ENCODE data around the gene NR2C2.

NR2C2 gene

DNA sequence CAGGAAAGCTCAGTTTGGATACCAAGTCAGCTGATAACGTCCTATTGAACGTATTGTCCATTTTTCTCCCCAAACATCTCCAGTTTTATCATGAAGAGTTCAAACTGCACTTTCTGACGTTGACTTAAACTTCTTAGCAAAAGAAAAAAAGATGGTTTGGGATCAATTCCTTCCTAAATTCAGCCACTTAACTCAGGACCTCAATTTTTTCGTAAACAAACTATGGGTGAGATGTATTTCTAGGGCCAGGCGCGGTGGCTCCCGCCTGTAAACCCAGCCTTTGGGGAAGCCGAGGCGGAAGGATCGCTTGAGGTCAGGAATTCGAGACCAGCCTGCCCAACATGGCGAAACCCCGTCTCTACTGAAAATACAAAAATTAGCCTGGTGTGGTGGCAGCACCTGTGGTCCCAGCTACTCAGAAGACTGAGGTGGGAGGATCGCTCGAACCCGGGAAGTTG, 118.2 kb downstream of the NR2C2 start:
- no peak for DNase-seq

DNA sequence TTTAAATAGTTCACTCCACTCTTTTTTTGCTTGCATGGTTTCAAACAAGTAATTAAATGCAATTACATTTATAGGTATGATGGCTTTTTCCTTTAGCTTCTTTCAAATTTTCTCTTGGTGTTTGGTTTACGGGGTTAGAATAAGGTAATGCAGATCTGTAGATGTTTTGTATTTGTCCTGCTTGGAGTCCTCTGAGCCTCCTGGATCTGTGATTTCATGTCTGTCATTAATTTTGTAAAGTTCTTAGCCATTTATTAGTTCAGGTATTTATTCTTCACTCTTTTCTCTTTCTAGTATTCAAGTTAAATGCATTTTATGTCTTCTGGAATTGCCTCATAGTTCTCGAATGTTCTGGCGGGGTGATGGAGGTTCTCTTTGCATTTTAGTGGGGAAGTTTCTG, 119.1 kb downstream of the NR2C2 start:
- no peak for DNase-seq

DNA sequence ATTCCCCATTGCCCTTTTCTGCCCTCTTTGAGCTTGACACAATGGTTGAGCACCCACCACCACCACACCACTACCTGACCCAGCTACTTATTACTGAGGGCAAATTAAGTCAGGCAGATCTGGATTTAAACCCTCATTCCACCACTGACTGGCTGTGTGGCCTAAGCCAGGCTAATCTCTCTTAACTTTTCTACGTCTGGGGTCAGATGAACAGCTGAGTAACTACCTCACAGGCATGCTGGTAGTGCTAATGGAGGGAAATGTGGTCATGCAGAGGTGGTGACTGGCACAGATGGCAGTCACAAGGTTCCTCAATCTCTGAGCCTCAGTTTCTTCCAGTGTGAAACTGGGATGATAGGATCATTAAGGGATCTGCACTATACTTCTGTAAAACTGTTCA, 122.1 kb downstream of the NR2C2 start:
- DNase-seq = no peak

DNA sequence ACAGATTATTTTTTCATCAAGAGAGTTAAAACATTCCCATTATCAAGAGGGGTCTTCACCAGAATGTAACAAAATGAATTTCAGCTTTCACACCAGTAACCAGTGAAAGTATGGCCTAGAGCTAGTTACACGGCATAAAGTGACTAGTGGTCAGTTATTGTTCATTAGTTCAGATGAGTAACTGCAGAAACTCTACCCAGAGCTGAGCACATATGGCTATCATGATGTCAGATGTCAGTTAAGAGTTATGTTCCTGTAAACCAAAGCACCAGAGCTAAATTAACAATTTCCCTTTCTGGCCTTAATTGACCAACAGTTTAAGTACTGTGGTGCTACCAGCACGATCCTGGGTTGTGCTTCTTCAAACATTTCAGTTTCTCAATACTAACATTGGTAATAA, 124.3 kb downstream of the NR2C2 start:
- DNase-seq = no peak

DNA sequence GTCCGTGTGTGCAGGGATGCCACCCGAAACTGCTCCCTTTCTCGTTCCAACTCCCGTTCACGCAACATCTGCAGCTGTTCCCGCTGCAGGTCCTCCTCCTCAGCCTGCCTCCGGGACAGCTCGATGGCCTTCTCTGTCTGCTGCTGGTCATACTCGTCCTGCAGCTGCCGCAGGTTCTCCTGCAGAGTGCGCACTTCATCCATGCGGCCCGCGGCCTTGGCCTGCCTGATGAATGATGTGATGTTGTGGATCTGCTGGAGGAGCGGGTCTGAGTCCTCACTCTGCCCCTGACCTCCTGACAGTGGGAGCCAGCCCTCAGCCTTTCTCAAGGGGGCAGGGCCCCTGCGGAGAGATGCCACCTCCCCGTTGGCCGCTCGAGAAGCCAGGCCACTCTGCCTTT, 127.1 kb downstream of the NR2C2 start:
- no peak for DNase-seq

DNA sequence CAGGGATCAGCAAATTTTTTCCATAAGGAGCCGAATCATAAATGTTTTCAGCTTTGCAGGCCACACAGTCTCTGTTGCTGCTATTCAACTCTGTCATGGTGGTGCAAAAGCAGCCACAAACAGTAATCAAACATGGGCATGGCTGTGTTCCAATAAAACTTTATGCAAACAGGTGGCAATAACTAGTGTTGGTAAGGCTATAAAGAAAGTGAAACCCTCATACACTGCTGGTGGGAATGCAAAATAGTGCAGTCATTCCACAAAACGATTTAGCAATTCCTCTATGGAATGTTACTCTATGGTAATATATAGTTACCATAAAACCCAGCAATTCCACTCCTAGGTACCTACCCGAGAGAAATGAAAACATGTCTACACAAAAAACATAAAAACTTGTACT, 131.7 kb downstream of the NR2C2 start:
- DNase-seq = no peak

DNA sequence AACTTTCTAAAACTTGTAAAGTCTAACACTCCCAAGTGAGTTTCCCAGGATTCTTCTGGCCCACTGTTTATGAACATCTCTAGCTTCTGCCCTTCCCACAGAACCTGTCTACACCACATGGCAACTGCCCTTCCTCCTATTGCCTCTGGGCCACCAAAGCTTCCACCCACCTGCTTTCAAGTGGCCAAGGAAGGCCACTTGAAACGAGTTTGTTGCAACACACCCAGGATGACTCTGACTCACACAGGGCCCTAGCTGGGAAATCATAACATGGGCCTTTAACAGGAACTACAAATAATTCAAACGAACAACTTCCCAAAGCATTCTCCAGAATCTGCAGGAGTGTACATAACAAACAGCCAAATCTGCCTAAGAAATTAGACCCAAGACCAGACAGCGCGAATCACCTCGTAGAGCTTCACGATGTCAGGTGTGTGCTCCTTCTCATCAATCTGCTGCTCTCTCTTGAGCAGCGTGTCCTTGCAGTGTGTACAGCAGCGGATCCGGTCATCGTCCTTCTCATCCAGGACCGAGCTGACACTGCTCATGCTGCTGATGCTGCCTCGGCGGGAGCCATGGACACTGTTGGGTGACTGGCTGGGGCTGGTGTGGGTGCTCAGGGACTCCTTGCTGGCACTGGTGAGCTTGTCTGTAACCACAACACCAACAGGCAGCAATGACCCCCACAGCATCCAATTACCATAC, 134.7 kb downstream of the NR2C2 start:
- no peak for DNase-seq

DNA sequence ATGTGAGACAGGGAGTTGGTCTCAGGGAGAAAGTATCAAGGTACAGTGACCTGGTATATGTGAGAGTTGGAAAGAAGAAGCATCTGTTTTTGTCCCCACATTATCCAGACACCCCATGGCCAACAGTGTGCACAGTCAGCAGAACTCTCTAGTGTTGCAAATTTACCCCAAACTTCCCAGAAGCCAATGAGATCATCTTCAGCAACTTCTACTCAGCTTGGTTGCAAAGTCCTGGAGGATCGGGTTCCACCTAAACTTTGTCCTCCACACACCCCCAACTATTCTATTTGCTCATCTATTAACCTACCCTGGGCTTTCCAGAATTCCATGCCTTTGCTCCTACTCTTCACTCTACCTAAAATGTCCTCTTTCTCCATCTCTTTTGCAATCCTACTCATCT, 135.9 kb downstream of the NR2C2 start:
- no peak for DNase-seq

DNA sequence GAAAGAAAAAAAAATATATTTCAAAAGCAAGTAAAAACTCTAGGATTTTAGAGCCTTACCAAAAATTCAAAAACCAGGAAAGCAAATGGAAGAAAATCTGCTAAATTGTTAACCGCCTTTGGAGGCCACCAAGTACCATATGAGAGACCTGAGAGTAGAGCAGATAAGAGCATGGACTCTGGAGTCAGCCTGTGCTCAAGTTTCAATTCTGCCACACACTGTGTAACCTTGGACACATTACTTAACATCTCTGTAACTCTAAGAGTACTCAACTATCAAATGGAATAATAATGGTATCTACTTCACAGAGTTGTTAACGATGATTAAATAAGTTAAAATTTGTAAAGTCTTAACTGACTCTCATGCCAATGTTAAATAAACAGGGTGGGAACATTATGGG, 138.9 kb downstream of the NR2C2 start:
- no peak for DNase-seq

DNA sequence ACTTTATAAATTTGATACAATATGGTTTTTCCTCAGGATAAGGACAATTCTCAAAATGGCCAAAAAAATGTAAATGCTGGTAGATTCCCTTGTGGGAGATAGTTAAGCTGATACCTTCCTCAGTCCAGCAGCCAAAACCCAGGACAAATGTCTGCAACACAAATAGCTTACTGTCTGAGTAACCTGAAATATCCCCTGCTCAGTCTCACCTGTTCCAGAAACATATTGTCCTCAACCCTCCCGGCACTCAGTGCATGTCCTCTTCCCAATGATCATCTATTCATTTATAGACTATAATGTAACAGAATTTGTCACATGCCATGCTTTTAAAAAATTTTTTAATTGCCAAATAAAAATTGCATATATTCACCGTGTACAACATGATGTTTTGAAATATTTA, 139.3 kb downstream of the NR2C2 start:
- DNase-seq = no peak

DNA sequence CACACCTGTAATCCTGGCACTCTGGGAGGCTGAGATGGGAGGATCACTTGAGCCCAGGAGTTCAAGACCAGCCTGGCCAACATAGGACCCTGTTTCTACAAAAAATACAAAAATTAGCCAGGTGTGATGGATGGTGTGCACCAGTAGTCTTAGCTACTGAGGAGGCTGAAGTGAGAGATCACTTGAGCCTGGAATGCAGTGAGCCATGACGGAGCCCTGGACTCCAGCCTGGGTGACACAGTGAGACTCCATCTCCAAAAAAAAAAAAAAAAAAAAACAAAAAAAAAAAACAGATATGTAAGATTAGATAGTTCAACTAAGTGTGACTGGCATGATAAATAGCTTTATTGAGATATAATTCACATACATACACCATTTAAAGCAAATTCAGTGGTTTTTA, 141.8 kb downstream of the NR2C2 start:
- DNase-seq = no peak

DNA sequence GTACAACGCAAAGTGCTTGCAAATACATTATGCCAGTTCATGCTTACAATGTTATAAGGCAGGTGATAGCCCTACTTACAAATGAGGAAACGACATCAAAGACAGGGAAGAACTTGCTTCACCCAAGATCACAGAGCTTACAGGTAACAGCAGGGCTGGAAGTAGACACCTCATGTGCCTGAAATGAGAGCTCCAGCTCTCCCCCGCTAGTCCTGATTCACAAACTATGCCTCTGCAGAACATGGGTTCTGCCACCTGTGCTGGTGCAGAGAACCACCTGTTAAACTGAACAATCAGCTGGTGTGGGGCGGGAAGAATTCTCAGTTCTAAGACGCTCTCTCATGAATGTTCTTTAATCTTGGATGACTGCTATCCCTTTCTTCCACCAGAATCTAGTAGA, 144.2 kb downstream of the NR2C2 start:
- DNase-seq = no peak

DNA sequence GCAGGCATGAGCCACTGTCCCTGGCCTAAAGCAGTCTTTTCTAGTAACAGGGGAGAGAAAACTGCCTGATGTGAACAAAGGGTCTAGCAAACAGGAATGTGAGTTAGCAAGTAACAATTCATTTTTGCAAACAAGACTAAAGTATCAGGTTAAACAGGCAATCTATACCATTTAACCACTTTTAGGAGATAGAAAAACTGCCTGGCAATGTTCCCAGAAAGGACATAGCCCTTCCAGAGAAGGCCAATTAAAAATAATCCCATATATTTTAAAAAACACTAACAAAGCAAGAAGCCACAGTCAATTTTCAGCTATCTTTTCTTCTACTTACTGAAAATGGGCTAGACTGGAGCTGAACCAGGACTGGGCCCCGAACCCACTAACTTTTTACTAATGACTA, 145.3 kb downstream of the NR2C2 start:
- DNase-seq = no peak

DNA sequence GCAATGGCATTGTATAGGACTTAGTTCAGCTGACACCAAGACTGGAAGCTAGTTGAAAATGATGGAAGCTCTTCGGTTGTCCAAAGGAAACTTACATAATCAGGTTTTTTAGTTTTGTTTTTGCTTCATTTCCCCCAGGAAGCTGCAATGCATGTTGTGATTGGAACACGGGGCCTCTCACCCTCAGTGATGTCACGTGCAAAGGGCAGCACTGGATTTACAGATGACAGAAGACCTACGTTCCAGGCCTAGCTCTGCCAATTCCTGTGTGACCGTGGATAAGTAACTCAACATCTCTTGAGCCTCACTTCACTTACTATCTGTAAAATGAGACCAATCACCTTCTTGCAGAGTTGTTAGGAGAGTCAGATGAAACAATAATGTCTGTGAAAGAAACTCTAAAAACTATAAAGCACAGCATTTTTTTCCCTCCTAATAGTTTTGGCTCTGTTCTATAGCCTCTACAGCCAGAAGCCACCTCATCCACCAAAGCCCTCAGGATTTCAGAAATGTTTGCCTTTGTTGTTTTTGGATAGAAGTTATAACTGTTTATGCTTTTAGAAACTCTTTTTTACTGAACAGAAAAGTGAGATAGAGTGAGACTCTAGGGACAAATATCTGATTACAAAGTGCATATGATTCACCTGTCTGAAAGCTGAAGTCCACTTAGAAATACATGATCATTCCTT, 146.9 kb downstream of the NR2C2 start:
- no peak for DNase-seq

DNA sequence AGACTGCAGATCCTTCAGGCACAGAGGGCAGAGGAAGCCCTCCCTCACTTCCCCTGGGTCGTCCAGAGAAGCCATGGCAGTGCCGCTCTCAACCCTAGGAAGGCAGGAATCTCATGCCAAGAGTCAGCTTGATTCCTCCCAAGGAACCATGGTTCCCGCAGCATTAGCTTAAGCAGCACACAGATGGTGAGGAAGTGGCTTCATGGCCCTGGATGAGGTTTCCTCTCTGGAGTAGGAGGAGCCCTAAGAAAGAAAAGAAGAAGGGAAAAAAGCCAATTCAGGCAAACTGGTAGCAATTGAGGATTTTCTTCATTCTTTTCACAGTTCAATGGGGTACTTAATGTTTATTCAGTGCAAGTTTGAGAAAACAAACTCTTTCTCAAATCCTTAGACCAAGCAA, 148.7 kb downstream of the NR2C2 start:
- no peak for DNase-seq

DNA sequence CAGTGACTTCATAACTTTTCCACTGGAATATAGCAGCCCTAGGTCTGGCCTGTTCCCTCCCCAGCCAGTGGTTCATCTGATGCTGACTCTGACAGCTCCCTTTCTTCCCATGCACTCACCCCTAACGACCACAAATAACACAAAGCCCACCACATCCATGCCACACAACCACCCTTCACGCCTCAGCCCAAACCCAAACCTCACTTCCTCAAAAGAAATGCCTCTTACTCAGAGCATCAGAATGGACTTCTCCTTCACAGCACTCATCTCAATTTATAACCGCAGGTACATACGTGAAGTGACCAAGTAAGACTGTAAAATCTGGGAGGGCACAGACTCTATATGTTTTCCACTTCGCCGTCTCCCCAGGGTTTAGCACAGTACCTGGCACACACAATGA, 150.5 kb downstream of the NR2C2 start:
- DNase-seq = no peak
